SK-N-SH (cell line): Measurements from ENCODE around the gene DBNL. TPM values are rescaled to one million over a fixed set of nuclear protein-coding genes. Genes with fewer than 3 reads are reported as not detected.

Experiments
- CTCF ChIA-PET: fragments of 300-600, 350-600 bp; formaldehyde crosslinking; extraction: SDS; loops from one replicate; lab custom pipeline; 2021; lab: Yijun Ruan, JAX
- POLR2A ChIA-PET: fragments of 350-600 bp; sonication (Branson Sonifier 250); formaldehyde crosslinking; extraction: SDS; loops from one replicate; lab custom pipeline; 2020; ENCODE audit warnings: antibody characterized with exemption, inconsistent platforms; lab: Yijun Ruan, JAX
- DNase-seq: peaks from one replicate; pipeline ENCODE4 v3.0.0; 2012
- H2AFZ ChIP-seq: fragments of 200-600 bp; sonication (generic); 2 replicates; pipeline ENCODE4 v1.8.1; 2016; ENCODE audit warnings: antibody characterized with exemption, mild to moderate bottlenecking, low read depth
- H3F3A ChIP-seq: fragments of 200-600 bp; sonication (generic); replicated peaks from 2 replicates; pipeline ENCODE3; 2016; ENCODE audit warnings: antibody characterized with exemption, mild to moderate bottlenecking; ENCODE audit not compliant: insufficient read depth
- H3K27ac ChIP-seq, 2 experiments: fragments of 200-500 bp in 1 of 2; fragments of 200-600 bp in 1 of 2; sonication (Bioruptor generic) in 1 of 2; sonication (generic), shearing (Covaris generic) in 1 of 2; 2 replicates each; pipeline versions ENCODE4 v1.5.1 to v1.6.1; 2014 to 2016; ENCODE audit warnings: low read depth in 2 of 2, inconsistent platforms in 1 of 2, low read length in 1 of 2, mild to moderate bottlenecking in 1 of 2, mixed read lengths in 1 of 2
- H3K27me3 ChIP-seq: fragments of 200-600 bp; sonication (generic), shearing (Covaris generic); 2 replicates; pipeline ENCODE4 v1.6.1; 2016; ENCODE audit warnings: mixed run types; ENCODE audit not compliant: insufficient read depth
- H3K36me3 ChIP-seq, 2 experiments: fragments of 200-500 bp in 1 of 2; fragments of 200-600 bp in 1 of 2; sonication (Bioruptor generic) in 1 of 2; sonication (generic) in 1 of 2; replicated peaks in 1 of 2; 2 replicates each; pipeline versions ENCODE3 to v1.5.1; 2014 to 2016; ENCODE audit warnings: low read length in 1 of 2, mild to moderate bottlenecking in 1 of 2; ENCODE audit not compliant: insufficient read depth in 2 of 2, control insufficient read depth in 1 of 2
- H3K4me1 ChIP-seq, 2 experiments: fragments of 200-500 bp in 1 of 2; fragments of 200-600 bp in 1 of 2; sonication (Bioruptor generic) in 1 of 2; sonication (generic), shearing (Covaris generic) in 1 of 2; 2 replicates each; pipeline versions ENCODE4 v1.5.1 to v1.6.1; 2014 to 2016; ENCODE audit warnings: low read depth in 1 of 2, low read length in 1 of 2, mixed run types in 1 of 2; ENCODE audit not compliant: insufficient read depth in 2 of 2, control insufficient read depth in 1 of 2
- H3K4me2 ChIP-seq: fragments of 200-600 bp; sonication (generic), shearing (Covaris generic); 2 replicates; pipeline ENCODE4 v1.6.1; 2017; ENCODE audit warnings: mixed run types
- H3K4me3 ChIP-seq, 2 experiments: fragments of 200-500 bp in 1 of 2; fragments of 200-600 bp in 1 of 2; sonication (Bioruptor generic) in 1 of 2; sonication (generic), shearing (Covaris generic) in 1 of 2; 2 replicates each; pipeline versions ENCODE4 v1.5.1 to v1.8.1; 2014 to 2016; ENCODE audit warnings: low read depth in 2 of 2, inconsistent platforms in 1 of 2, low read length in 1 of 2, mild to moderate bottlenecking in 1 of 2, mixed read lengths in 1 of 2, moderate library complexity in 1 of 2
- H3K79me2 ChIP-seq: fragments of 200-600 bp; sonication (generic); 2 replicates; pipeline ENCODE4 v1.8.1; 2017; ENCODE audit warnings: mild to moderate bottlenecking; ENCODE audit not compliant: insufficient read depth
- H3K9ac ChIP-seq: fragments of 200-600 bp; sonication (generic); 2 replicates; pipeline ENCODE4 v1.6.1; 2017; ENCODE audit warnings: mixed run types
- H3K9me2 ChIP-seq: fragments of 200-600 bp; sonication (generic); 2 replicates; pipeline ENCODE4 v1.6.1; 2017; ENCODE audit warnings: mixed run types
- H3K9me3 ChIP-seq: fragments of 200-600 bp; sonication (generic); 2 replicates; pipeline ENCODE4 v1.6.1; 2017; ENCODE audit warnings: mixed run types, mild to moderate bottlenecking, moderate library complexity
- H4K20me1 ChIP-seq: fragments of 200-600 bp; sonication (generic); 2 replicates; pipeline ENCODE4 v1.6.1; 2017; ENCODE audit warnings: mild to moderate bottlenecking, mixed run types; ENCODE audit not compliant: insufficient read depth
- ELF1 ChIP-seq: IDR thresholded peaks from 2 replicates; pipeline ENCODE4 v1.4.0; 2012
- EP300 ChIP-seq, 2 experiments: IDR thresholded peaks; 2 replicates each; pipeline versions ENCODE4 v1.4.0 to v1.6.1; 2012; ENCODE audit warnings: borderline replicate concordance in 1 of 2, low read depth in 1 of 2, low read length in 1 of 2
- EZH2phosphoT487 ChIP-seq: fragments of 200-600 bp; sonication (generic); IDR thresholded peaks from 2 replicates; pipeline ENCODE4 v1.6.1; 2017; ENCODE audit warnings: low read depth, mixed run types, mild to moderate bottlenecking, antibody characterized with exemption, moderate library complexity, borderline replicate concordance
- FOSL2 ChIP-seq: IDR thresholded peaks from 2 replicates; pipeline ENCODE4 v1.4.0; 2012; ENCODE audit warnings: low read depth, mild to moderate bottlenecking, moderate library complexity, borderline replicate concordance
- FOXJ3 ChIP-seq: sonication (generic); formaldehyde crosslinking; IDR thresholded peaks from 2 replicates; pipeline ENCODE4 v1.5.1; 2020; ENCODE audit warnings: mild to moderate bottlenecking, missing genetic modification reagents
- FOXM1 ChIP-seq: IDR thresholded peaks from 2 replicates; pipeline ENCODE4 v1.4.0; 2012; ENCODE audit warnings: low read depth, mild to moderate bottlenecking
- GABPA ChIP-seq: IDR thresholded peaks from 2 replicates; pipeline ENCODE4 v1.4.0; 2012; ENCODE audit warnings: low read depth, mild to moderate bottlenecking
- IRF3 ChIP-seq: fragments of 150-350 bp; IDR thresholded peaks from 2 replicates; pipeline ENCODE4 v1.6.1; 2016; ENCODE audit warnings: mild to moderate bottlenecking, low read depth, low read length
- JUND ChIP-seq: IDR thresholded peaks from 2 replicates; pipeline ENCODE4 v1.4.0; 2012
- MEF2A ChIP-seq: IDR thresholded peaks from 2 replicates; pipeline ENCODE4 v1.4.0; 2012; ENCODE audit warnings: low read depth, borderline replicate concordance
- MXI1 ChIP-seq: IDR thresholded peaks from 2 replicates; pipeline ENCODE4 v1.6.1; 2012; ENCODE audit warnings: mild to moderate bottlenecking, low read depth, low read length, improper control_type of control experiment
- NRF1 ChIP-seq: IDR thresholded peaks from 2 replicates; pipeline ENCODE4 v1.6.1; 2012; ENCODE audit warnings: low read depth, mild to moderate bottlenecking, low read length
- POLR2AphosphoS5 ChIP-seq: IDR thresholded peaks from 2 replicates; pipeline ENCODE4 v1.6.1; 2012; ENCODE audit warnings: low read depth, low read length
- RAD21 ChIP-seq: IDR thresholded peaks from 2 replicates; pipeline ENCODE4 v1.6.1; 2012; ENCODE audit warnings: mild to moderate bottlenecking, low read length
- RCOR1 ChIP-seq: fragments of 150-350 bp; IDR thresholded peaks from 2 replicates; pipeline ENCODE4 v1.6.1; 2017; ENCODE audit warnings: antibody characterized with exemption, low read length
- RFX5 ChIP-seq: IDR thresholded peaks from 2 replicates; pipeline ENCODE4 v1.6.1; 2012; ENCODE audit warnings: mild to moderate bottlenecking, improper control_type of control experiment, low read length
- SIN3A ChIP-seq: IDR thresholded peaks from 2 replicates; pipeline ENCODE4 v1.6.1; 2012; ENCODE audit warnings: low read depth, mild to moderate bottlenecking, low read length, moderate library complexity, borderline replicate concordance
- TCF12 ChIP-seq: IDR thresholded peaks from 2 replicates; pipeline ENCODE4 v1.4.0; 2012
- TEAD4 ChIP-seq: IDR thresholded peaks from 2 replicates; pipeline ENCODE4 v1.4.0; 2012; ENCODE audit warnings: mild to moderate bottlenecking, borderline replicate concordance; ENCODE audit not compliant: insufficient read depth
- YY1 ChIP-seq: IDR thresholded peaks from 2 replicates; pipeline ENCODE4 v1.4.0; 2012; ENCODE audit warnings: low read depth, mild to moderate bottlenecking
- WGBS: methylation state at CpG from one replicate; pipeline ENCODE4 v1.1.6; 2017; ENCODE audit warnings: low lambda C conversion rate; 5-methylcytosine and 5-hydroxymethylcytosine counted together
- polyA plus RNA-seq, 3 experiments: library from polyadenylated mRNA; depleted of rRNA; stranded (reverse); fragments of >200 nt; gene quantifications; 2 replicates each; pipeline ENCODE4 v1.2.3, GENCODE V29; 2012
- TF ChIP-seq, protein P1 (sequence below): fragments of 150-350 bp; IDR thresholded peaks from 2 replicates; pipeline ENCODE4 v1.6.1; 2017; ENCODE audit warnings: antibody characterized with exemption, low read length, low read depth, borderline replicate concordance
- TF ChIP-seq, protein P2 (sequence below): IDR thresholded peaks from 2 replicates; pipeline ENCODE4; 2012
- TF ChIP-seq, protein P3 (sequence below): IDR thresholded peaks from 2 replicates; pipeline ENCODE4 v1.4.0; 2012; ENCODE audit warnings: low read depth, borderline replicate concordance
- TF ChIP-seq, protein P4 (sequence below): IDR thresholded peaks from 2 replicates; pipeline ENCODE4 v1.4.0; 2012; ENCODE audit warnings: low read depth

DBNL gene
- polyA plus RNA-seq, 1 of the 3 experiments (the other 2 are of a cell fraction): 244 TPM

DNA sequence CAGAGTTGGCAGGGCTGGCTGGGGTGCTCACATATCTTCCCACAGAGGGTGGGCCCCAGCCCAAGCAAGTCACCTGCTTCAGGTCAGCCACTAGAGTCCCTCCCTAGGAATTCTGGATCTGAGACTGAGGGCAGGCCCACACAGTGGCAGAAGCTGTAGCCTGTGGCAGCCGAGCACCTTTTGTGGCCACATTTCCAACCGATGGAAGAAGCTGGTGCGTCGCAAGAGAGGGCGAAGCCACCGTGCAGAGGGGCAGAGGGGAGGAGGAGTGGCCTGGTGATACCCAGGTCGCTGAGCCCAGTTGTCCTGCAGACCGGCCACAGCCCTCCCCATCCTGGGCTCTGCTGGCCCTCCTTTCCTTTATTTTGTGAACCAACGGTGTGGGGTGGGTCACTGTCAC is 32.6 kb downstream of the DBNL start:
- Histone ChIP-seq H3K4me3 (no peak overlapping the region), H3K4me1 (peaks cover 12 to 25% of the 10 kb centered on the region in 2 experiments), H3K27me3 (no peaks in the 10 kb centered on the region), H4K20me1 (no peaks in the 10 kb centered on the region), H2AFZ (no peak overlapping the region), H3K9me3 (no peaks in the 10 kb centered on the region), H3F3A (peaks cover 17% of the 10 kb centered on the region)
- WGBS: 90% methylated on average over 8 of the region's 9 CpGs
- TF ChIP-seq JUND: no peak
- TF ChIP-seq FOXM1: no peak
- TF ChIP-seq FOXJ3 (CRISPR knock-in tag): no peak
- no peak for TF ChIP-seq RFX5
- TF ChIP-seq, protein P1, sequence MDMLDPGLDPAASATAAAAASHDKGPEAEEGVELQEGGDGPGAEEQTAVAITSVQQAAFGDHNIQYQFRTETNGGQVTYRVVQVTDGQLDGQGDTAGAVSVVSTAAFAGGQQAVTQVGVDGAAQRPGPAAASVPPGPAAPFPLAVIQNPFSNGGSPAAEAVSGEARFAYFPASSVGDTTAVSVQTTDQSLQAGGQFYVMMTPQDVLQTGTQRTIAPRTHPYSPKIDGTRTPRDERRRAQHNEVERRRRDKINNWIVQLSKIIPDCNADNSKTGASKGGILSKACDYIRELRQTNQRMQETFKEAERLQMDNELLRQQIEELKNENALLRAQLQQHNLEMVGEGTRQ: no peak
- TF ChIP-seq TCF12: no peak
- no peak for TF ChIP-seq SIN3A
- TF ChIP-seq TEAD4: no peak
- no peak for TF ChIP-seq EZH2phosphoT487
- TF ChIP-seq, protein P2, sequence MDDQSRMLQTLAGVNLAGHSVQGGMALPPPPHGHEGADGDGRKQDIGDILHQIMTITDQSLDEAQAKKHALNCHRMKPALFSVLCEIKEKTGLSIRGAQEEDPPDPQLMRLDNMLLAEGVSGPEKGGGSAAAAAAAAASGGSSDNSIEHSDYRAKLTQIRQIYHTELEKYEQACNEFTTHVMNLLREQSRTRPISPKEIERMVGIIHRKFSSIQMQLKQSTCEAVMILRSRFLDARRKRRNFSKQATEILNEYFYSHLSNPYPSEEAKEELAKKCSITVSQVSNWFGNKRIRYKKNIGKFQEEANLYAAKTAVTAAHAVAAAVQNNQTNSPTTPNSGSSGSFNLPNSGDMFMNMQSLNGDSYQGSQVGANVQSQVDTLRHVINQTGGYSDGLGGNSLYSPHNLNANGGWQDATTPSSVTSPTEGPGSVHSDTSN: no peak
- no peak for TF ChIP-seq FOSL2
- TF ChIP-seq RCOR1: no peak
- no peak for TF ChIP-seq MXI1
- TF ChIP-seq ELF1: no peak
- no peak for TF ChIP-seq MEF2A
- no peak for TF ChIP-seq POLR2AphosphoS5
- TF ChIP-seq EP300 (IDR thresholded peaks at IDR 0.05; ENCODE audit: borderline replicate concordance in 1 of 2, low read depth in 1 of 2, low read length in 1 of 2): no peak
- no peak for TF ChIP-seq RAD21
- TF ChIP-seq GABPA: no peak
- TF ChIP-seq, all 33 proteins: peak for 0
- Histone ChIP-seq H3K9ac (no peak overlapping the region), H3K27ac (no peak overlapping the region), H3K9me2 (no peaks in the 10 kb centered on the region), H3K79me2 (peaks cover 20% of the 10 kb centered on the region), H3K4me2 (no peak overlapping the region), H3K36me3 (peaks cover 22 to 69% of the 10 kb centered on the region in 2 experiments)
- POLR2A ChIA-PET: no interaction called here
- DNase-seq: no peak
- CTCF ChIA-PET: interaction anchor here (0.7 to 1.1 kb wide), 3 partner anchors 9 to 45 kb away, joined by 3 to 6 read pairs (median 3); no protein-coding TSS in a partner anchor

GRCh38 chr7:44077681-44078091 is 33.2 kb downstream of the DBNL start:
- CTCF ChIA-PET: interaction anchor here (0.6 kb wide), 1 partner anchor 14 kb away, joined by 3 read pairs; no protein-coding TSS in a partner anchor
- H3K27me3 ChIP-seq: no peaks in the 10 kb centered on the region
- no peak for DNase-seq
- H3K4me1 ChIP-seq: peaks cover 10 to 18% of the 10 kb centered on the region in 2 experiments
- H3K9me2 ChIP-seq: no peaks in the 10 kb centered on the region
- H3K36me3 ChIP-seq: peaks cover 22 to 69% of the 10 kb centered on the region in 2 experiments
- peaks cover 10% of the 10 kb centered on the region for H3F3A ChIP-seq
- no peaks in the 10 kb centered on the region for H4K20me1 ChIP-seq
- H3K9ac ChIP-seq: no peak overlapping the region
- POLR2A ChIA-PET: interaction anchor here (0.7 kb wide), 1 partner anchor 10 kb away, joined by 3 read pairs; no protein-coding TSS in a partner anchor
- no peak overlapping the region for H2AFZ ChIP-seq
- H3K4me2 ChIP-seq: no peak overlapping the region
- H3K9me3 ChIP-seq: no peaks in the 10 kb centered on the region
- 94% methylated on average over 5 of the region's 5 CpGs for WGBS
- H3K4me3 ChIP-seq: no peak overlapping the region
- no peak overlapping the region for H3K27ac ChIP-seq
- H3K79me2 ChIP-seq: peaks cover 21% of the 10 kb centered on the region
- TF ChIP-seq ELF1 (no peak), YY1 (no peak), RAD21 (no peak), NRF1 (no peak), IRF3 (no peak), FOXJ3 (CRISPR knock-in tag) (no peak)
- TF ChIP-seq, protein P3, sequence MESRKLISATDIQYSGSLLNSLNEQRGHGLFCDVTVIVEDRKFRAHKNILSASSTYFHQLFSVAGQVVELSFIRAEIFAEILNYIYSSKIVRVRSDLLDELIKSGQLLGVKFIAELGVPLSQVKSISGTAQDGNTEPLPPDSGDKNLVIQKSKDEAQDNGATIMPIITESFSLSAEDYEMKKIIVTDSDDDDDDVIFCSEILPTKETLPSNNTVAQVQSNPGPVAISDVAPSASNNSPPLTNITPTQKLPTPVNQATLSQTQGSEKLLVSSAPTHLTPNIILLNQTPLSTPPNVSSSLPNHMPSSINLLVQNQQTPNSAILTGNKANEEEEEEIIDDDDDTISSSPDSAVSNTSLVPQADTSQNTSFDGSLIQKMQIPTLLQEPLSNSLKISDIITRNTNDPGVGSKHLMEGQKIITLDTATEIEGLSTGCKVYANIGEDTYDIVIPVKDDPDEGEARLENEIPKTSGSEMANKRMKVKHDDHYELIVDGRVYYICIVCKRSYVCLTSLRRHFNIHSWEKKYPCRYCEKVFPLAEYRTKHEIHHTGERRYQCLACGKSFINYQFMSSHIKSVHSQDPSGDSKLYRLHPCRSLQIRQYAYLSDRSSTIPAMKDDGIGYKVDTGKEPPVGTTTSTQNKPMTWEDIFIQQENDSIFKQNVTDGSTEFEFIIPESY: no peak
- TF ChIP-seq, protein P2: no peak
- TF ChIP-seq, protein P4, sequence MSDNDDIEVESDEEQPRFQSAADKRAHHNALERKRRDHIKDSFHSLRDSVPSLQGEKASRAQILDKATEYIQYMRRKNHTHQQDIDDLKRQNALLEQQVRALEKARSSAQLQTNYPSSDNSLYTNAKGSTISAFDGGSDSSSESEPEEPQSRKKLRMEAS: no peak
